PC-3 (cell line): ENCODE measurements around the gene BACE2.

Experiments used
- CTCF ChIP-seq: fragments of 300-600 bp; sonication (generic); conservative IDR thresholded peaks from 2 replicates; pipeline ENCODE4 v1.5.1; 2017; ENCODE audit warnings: antibody characterized with exemption, low read depth, mild to moderate bottlenecking, low read length
- EZH2 ChIP-seq: fragments of 300-600 bp; sonication (generic); IDR thresholded peaks from one replicate; pipeline ENCODE4 v1.6.1; 2017; ENCODE audit warnings: antibody characterized with exemption, mild to moderate bottlenecking, low read length; ENCODE audit not compliant: unreplicated experiment

GRCh38 chr21:41254090-41254700 is 86.2 kb downstream of the BACE2 start:
- TF ChIP-seq CTCF (no peak), EZH2 (no peak)
